Measurements from ENCODE around the gene TMEM255A.

Gene TMEM255A

GRCh38 chrX:120335289-120335688 is 24.0 kb upstream of the TMEM255A start:
- no peak for TF ChIP-seq CTCF (IDR thresholded peaks at IDR 0.05)
- DNase-seq (ENCODE audit: low spot score), result no peak
- Histone ChIP-seq H3K27ac (no peak overlapping the region), H3K4me3 (no peak overlapping the region)

- no peak overlapping the region for H3K4me3 ChIP-seq
- H3K27ac ChIP-seq, result no peak overlapping the region
- DNase-seq (ENCODE audit: low spot score), result no peak
- no peak for TF ChIP-seq CTCF (IDR thresholded peaks at IDR 0.05)
Measured at GRCh38 chrX:120334603-120335002, 23.3 kb upstream of the TMEM255A start.

- DNase-seq (ENCODE audit: low spot score), result no peak
- Histone ChIP-seq H3K27ac (no peak overlapping the region), H3K4me3 (no peak overlapping the region)
- TF ChIP-seq CTCF (IDR thresholded peaks at IDR 0.05), result no peak
Measured at GRCh38 chrX:120334151-120334550, 22.9 kb upstream of the TMEM255A start.

- no peak overlapping the region for H3K4me3 ChIP-seq
- no peak for TF ChIP-seq CTCF (IDR thresholded peaks at IDR 0.05)
- no peak for DNase-seq (ENCODE audit: low spot score)
Measured at GRCh38 chrX:120332394-120332793, 21.1 kb upstream of the TMEM255A start.

GRCh38 chrX:120331116-120331515 is 19.9 kb upstream of the TMEM255A start:
- TF ChIP-seq CTCF (IDR thresholded peaks at IDR 0.05), result no peak
- no peak for DNase-seq (ENCODE audit: low spot score)
- no peak overlapping the region for H3K4me3 ChIP-seq
- no peak overlapping the region for H3K27ac ChIP-seq

More at GRCh38 chrX:120332394-120332793, 21.1 kb upstream of the TMEM255A start:
- H3K27ac ChIP-seq, result no peak overlapping the region

- Histone ChIP-seq H3K4me3 (no peak overlapping the region), H3K27ac (no peak overlapping the region)
- TF ChIP-seq CTCF (IDR thresholded peaks at IDR 0.05), result no peak
- DNase-seq (ENCODE audit: low spot score), result no peak
Measured at GRCh38 chrX:120321520-120322281, 10.4 kb upstream of the TMEM255A start.

- no peak for TF ChIP-seq CTCF (IDR thresholded peaks at IDR 0.05)
- no peak overlapping the region for H3K27ac ChIP-seq
Measured at GRCh38 chrX:120318411-120318810, 7.2 kb upstream of the TMEM255A start.

More at GRCh38 chrX:120318411-120318810, 7.2 kb upstream of the TMEM255A start:
- DNase-seq (ENCODE audit: low spot score), result no peak
- no peak overlapping the region for H3K4me3 ChIP-seq
